Heart left ventricle (tissue), 16 donors: ENCODE data around the gene SSX2IP. TPM values are rescaled to one million over a fixed set of nuclear protein-coding genes. Genes with fewer than 3 reads are reported as not detected.

Source experiments
- ATAC-seq, 4 donors: fragments of 200-7000 bp; cut with Tn5 transposase; one replicate each; pipeline ENCODE4 v1.9.1; 2020 to 2022; ENCODE audit warnings: moderate library complexity in 4 of 4, mild to moderate bottlenecking in 3 of 4, moderate number of reproducible peaks in 1 of 4
- DNase-seq, 5 donors: peaks; one replicate each; pipeline ENCODE4 v3.0.0-alpha.2; 2020
- H3K27ac ChIP-seq, 12 donors: fragments of 200-600 bp; sonication (generic) in 4 of 12; one replicate each; pipeline versions ENCODE4 v1.5.0 to v1.8.0; 2016 to 2022; ENCODE audit warnings: mild to moderate bottlenecking in 2 of 12
- H3K27me3 ChIP-seq, 9 donors: fragments of 200-600 bp; sonication (generic) in 2 of 9; one replicate each; pipeline versions ENCODE4 v1.5.1 to v1.8.0; 2016 to 2022; ENCODE audit warnings: mild to moderate bottlenecking in 3 of 9
- H3K36me3 ChIP-seq, 9 donors: fragments of 200-600 bp; sonication (generic) in 2 of 9; one replicate each; pipeline versions ENCODE4 v1.5.0 to v1.8.0; 2018 to 2022; ENCODE audit warnings: mild to moderate bottlenecking in 2 of 9
- H3K4me1 ChIP-seq, 12 donors: fragments of 200-600 bp; sonication (generic) in 4 of 12; one replicate each; pipeline versions ENCODE4 v1.5.0 to v1.8.0; 2016 to 2022; ENCODE audit warnings: mild to moderate bottlenecking in 3 of 12
- H3K4me3 ChIP-seq, 12 donors: fragments of 200-600 bp; sonication (generic) in 4 of 12; one replicate each; pipeline versions ENCODE4 v1.5.0 to v1.8.0; 2017 to 2022; ENCODE audit warnings: mild to moderate bottlenecking in 9 of 12, moderate library complexity in 4 of 12
- H3K9me3 ChIP-seq, 12 donors: fragments of 200-600 bp; sonication (generic) in 4 of 12; one replicate each; pipeline versions ENCODE4 v1.5.0 to v1.8.0; 2016 to 2022; ENCODE audit warnings: mild to moderate bottlenecking in 1 of 12
- CTCF ChIP-seq, 12 donors: fragments of 200-600 bp; sonication (generic) in 4 of 12; IDR thresholded peaks; one replicate each; pipeline versions ENCODE4 v1.5.0 to v1.8.0; 2018 to 2022; ENCODE audit warnings: antibody characterized with exemption in 12 of 12, mild to moderate bottlenecking in 5 of 12
- POLR2A ChIP-seq, 2 donors: fragments of 450-650 bp; IDR thresholded peaks; one replicate each; pipeline ENCODE4 v1.6.1; 2017; ENCODE audit warnings: antibody characterized with exemption in 2 of 2, mild to moderate bottlenecking in 2 of 2, moderate library complexity in 2 of 2
- WGBS, 4 donors: extraction: QIAGEN DNeasy Blood & Tissue Kit in 2 of 4; methylation state at CpG; one replicate each; pipeline versions ENCODE4 v1.1.5 to v1.1.7; 2013 to 2018; 5-methylcytosine and 5-hydroxymethylcytosine counted together
- intact Hi-C, 10 donors: fragments of 100-400 bp; cut with DNase I; formaldehyde crosslinking; loops; one replicate each; pipeline versions ENCODE4 v1.11.1 to v1.14.2; 2022
- polyA plus RNA-seq, 2 donors: library from polyadenylated mRNA; stranded (reverse); fragments of 200-250 nt; gene quantifications; one replicate each; pipeline ENCODE4 v1.2.3, GENCODE V29; 2013
- total RNA-seq, 9 donors: library from RNA; depleted of rRNA in 2 of 9; stranded (reverse); fragments of >200 nt in 2 of 9; fragmentation: NEBNext Ultra II Directional in 3 of 9; extraction: Animal tissue kit (Norgen Biotek cat#: 25700) in 3 of 9; gene quantifications; one replicate each; pipeline versions ENCODE4 v1.1.0 to v1.2.4, GENCODE V29; 2016 to 2023
- donor health status: ischemic (EF 13 %, LVEDD 7.1; RV severe dilation, severe dysfunction).
- donor health status: healthy with polysubstance abuse.
- donor health status: DM: no; HTN: yes; CAD: no.
- donor health status: DM: no; HTN: no; CAD: no.
- donor health status: ischemic (EF 25% LVEDD 6.9; RV normal size, moderate dysfunction).
- donor health status: ischemic (EF 25% LVEDD 5.7; RV mildly dilated, moderate dysfunction).
- donor health status: healthy.
- donor health status: DM: yes; HTN: yes; CAD: no.
- donor health status: ischemic (EF 35%, LVEDD 5.7; RV mildly dilated, moderate dysfunction).
- donor health status: nonischemic (EF 11% LVEDD 7.7; RV severe dilation, severe dysfunction).
- donor health status: DM: yes; HTN: yes; CAD: no.
- donor health status: PGD.
- donor health status: ischemic (EF 29% LVEDD 5.4; RV normal size, mild dysfunction).
- donor health status: nonischemic (EF 23%, LVEDD 6.1; RV moderate dilation, normal function).

SSX2IP gene
- total and polyA plus RNA-seq, 11 donors: 2.6 to 18.5 (median 13.7) TPM

- H3K4me1 ChIP-seq: peaks cover 0 to 9% (median 0%) of the 10 kb centered on the region in 12 donors
- WGBS, 4 donors: 90 to 98% (median 93%) methylated on average over 2 of the region's 2 CpGs
- intact Hi-C loops: no loop called here
- H3K27me3 ChIP-seq: no peaks in the 10 kb centered on the region
- H3K36me3 ChIP-seq: no peaks in the 10 kb centered on the region
- ATAC-seq (no peak), DNase-seq (no peak)
- no peak overlapping the region for H3K4me3 ChIP-seq
- H3K9me3 ChIP-seq: no peaks in the 10 kb centered on the region
- TF ChIP-seq POLR2A (IDR thresholded peaks at IDR 0.05): no peak
- TF ChIP-seq CTCF (IDR thresholded peaks at IDR 0.05): no peak
- H3K27ac ChIP-seq: no peak overlapping the region
Measured at GRCh38 chr1:84635429-84635828, 54.8 kb downstream of the SSX2IP start.

GRCh38 chr1:84634536-84635205, 55.6 kb downstream of the SSX2IP start:
- H3K4me3 ChIP-seq: no peak overlapping the region
- no peak for DNase-seq
- H3K27me3 ChIP-seq: no peaks in the 10 kb centered on the region
- no peak for TF ChIP-seq POLR2A (IDR thresholded peaks at IDR 0.05)
- TF ChIP-seq CTCF (IDR thresholded peaks at IDR 0.05): no peak
- H3K9me3 ChIP-seq: no peaks in the 10 kb centered on the region
- no peak overlapping the region for H3K27ac ChIP-seq
- intact Hi-C loops: no loop called here
- peaks cover 0 to 9% (median 0%) of the 10 kb centered on the region in 12 donors for H3K4me1 ChIP-seq
- WGBS, 4 donors: 76 to 83% (median 77%) methylated on average over 5 of the region's 5 CpGs
- ATAC-seq: no peak
- H3K36me3 ChIP-seq: no peaks in the 10 kb centered on the region

- Histone ChIP-seq H3K9me3 (no peaks in the 10 kb centered on the region), H3K36me3 (no peaks in the 10 kb centered on the region), H3K4me3 (no peak overlapping the region), H3K4me1 (peaks cover 0 to 9% (median 0%) of the 10 kb centered on the region in 12 donors), H3K27me3 (no peaks in the 10 kb centered on the region), H3K27ac (no peak overlapping the region)
- ATAC-seq: peak in 3 of 4 donors; percentile 42 to 80 (median 44)
- DNase-seq: no peak
- no peak for TF ChIP-seq POLR2A (IDR thresholded peaks at IDR 0.05)
- TF ChIP-seq CTCF (IDR thresholded peaks at IDR 0.05): no peak
- intact Hi-C loops: no loop called here
- WGBS, 4 donors: 48 to 60% (median 55%) methylated on average over 2 of the region's 2 CpGs
Measured at GRCh38 chr1:84632673-84633434, 57.4 kb downstream of the SSX2IP start.

- TF ChIP-seq CTCF (IDR thresholded peaks at IDR 0.05) (no peak), POLR2A (IDR thresholded peaks at IDR 0.05) (no peak)
- intact Hi-C loops: no loop called here
- Histone ChIP-seq H3K36me3 (no peaks in the 10 kb centered on the region), H3K9me3 (no peaks in the 10 kb centered on the region), H3K4me3 (no peak overlapping the region), H3K27me3 (no peaks in the 10 kb centered on the region), H3K4me1 (peaks cover 0 to 9% (median 0%) of the 10 kb centered on the region in 12 donors), H3K27ac (no peak overlapping the region)
- ATAC-seq (peak in 2 of 4 donors; percentile 36 to 53), DNase-seq (peak in 1 of 5 donors; percentile 25)
- 39 to 48% (median 41%) methylated on average over 5 to 6 of the region's 6 CpGs for WGBS, 4 donors
Measured at GRCh38 chr1:84632137-84632536, 58.1 kb downstream of the SSX2IP start.
